SU-DHL-6 (cell line): ENCODE data around the gene SPOCD1.

ENCODE experiments used
- EZH2phosphoT487 ChIP-seq: fragments of 200-600 bp; sonication (generic), shearing (Covaris generic); conservative IDR thresholded peaks from 2 replicates; pipeline ENCODE4 v1.6.1; 2018; ENCODE audit warnings: mild to moderate bottlenecking, antibody characterized with exemption, low read length, moderate library complexity, mixed read lengths
- TF ChIP-seq, protein P1 (sequence below): fragments of 200-600 bp; sonication (generic); IDR thresholded peaks from one replicate; pipeline ENCODE4 v1.5.1; 2017; ENCODE audit warnings: antibody characterized with exemption, mild to moderate bottlenecking, low read length, moderate library complexity; ENCODE audit not compliant: insufficient read depth, poor library complexity, severe bottlenecking

DNA sequence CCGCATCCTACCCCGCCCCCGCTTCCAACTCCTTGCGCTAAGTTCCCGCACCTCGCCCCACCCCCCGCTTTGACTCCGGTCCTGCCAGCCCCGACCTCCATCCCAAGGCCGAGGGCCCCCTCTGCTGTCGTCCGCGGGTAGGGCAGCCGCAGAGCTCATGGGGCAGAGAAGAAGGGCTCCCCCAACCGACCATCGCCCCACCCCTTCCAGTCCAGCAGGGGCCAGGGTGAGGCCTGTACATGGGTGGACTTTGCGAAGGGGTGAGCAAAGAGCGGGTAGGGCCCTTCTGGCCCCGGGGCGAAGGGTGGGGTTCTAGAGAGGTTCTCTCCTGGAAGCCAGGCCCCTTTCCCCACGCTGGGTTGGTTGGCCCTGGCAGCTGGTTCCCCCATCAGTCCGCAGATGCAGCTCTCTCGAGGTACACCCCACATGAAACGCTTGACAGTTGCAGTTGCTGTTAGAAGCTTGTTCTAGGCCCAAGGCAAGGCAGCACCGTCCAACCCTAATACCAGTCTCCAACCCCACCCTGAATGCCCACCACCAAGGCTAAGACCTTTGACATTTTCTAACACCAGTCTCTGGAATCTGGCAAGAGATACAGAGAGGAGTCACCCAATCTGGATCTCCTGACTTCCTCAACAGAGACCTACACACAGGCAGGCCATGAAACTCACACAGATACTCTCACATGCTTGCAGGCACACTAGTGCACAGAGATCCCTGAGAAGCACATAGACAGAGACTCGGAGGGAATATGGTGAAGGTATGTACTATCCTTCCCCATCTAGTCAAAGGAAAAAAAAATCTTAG is 26.4 kb downstream of the SPOCD1 start:
- TF ChIP-seq, protein P1, sequence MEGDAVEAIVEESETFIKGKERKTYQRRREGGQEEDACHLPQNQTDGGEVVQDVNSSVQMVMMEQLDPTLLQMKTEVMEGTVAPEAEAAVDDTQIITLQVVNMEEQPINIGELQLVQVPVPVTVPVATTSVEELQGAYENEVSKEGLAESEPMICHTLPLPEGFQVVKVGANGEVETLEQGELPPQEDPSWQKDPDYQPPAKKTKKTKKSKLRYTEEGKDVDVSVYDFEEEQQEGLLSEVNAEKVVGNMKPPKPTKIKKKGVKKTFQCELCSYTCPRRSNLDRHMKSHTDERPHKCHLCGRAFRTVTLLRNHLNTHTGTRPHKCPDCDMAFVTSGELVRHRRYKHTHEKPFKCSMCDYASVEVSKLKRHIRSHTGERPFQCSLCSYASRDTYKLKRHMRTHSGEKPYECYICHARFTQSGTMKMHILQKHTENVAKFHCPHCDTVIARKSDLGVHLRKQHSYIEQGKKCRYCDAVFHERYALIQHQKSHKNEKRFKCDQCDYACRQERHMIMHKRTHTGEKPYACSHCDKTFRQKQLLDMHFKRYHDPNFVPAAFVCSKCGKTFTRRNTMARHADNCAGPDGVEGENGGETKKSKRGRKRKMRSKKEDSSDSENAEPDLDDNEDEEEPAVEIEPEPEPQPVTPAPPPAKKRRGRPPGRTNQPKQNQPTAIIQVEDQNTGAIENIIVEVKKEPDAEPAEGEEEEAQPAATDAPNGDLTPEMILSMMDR = peak; percentile 96
- TF ChIP-seq EZH2phosphoT487 = no peak
